K562 (cell line): ENCODE data around the gene PDE11A. TPM values are rescaled to one million over a fixed set of nuclear protein-coding genes. Genes with fewer than 3 reads are reported as not detected.

ENCODE experiments used
- CBX5 ChIP-seq: IDR thresholded peaks from 2 replicates; pipeline ENCODE4 v1.6.1; 2014; ENCODE audit warnings: low read depth, borderline replicate concordance
- CUX1 ChIP-seq: fragments of 200-800 bp; sonication (Bioruptor generic); IDR thresholded peaks from 2 replicates; pipeline ENCODE4 v1.6.1; 2016; ENCODE audit warnings: missing genetic modification characterization, missing compliant biosample characterization
- ELF2 ChIP-seq: fragments of 250-450 bp; sonication (Bioruptor Pico); IDR thresholded peaks from 2 replicates; pipeline ENCODE4 v1.5.0; 2021; ENCODE audit warnings: mild to moderate bottlenecking
- FOXP1 ChIP-seq: sonication (generic); formaldehyde crosslinking; IDR thresholded peaks from 2 replicates; pipeline ENCODE4 v1.8.0; 2022; ENCODE audit warnings: mild to moderate bottlenecking, missing genetic modification reagents
- HDAC3 ChIP-seq: fragments of 450-650 bp; IDR thresholded peaks from 2 replicates; pipeline ENCODE4 v1.6.1; 2018; ENCODE audit warnings: borderline replicate concordance, mild to moderate bottlenecking, moderate library complexity; ENCODE audit not compliant: partially characterized antibody
- RAD21 ChIP-seq, 2 experiments: fragments of 250-450 bp in 1 of 2; fragments of 450-650 bp in 1 of 2; sonication (Bioruptor Pico) in 1 of 2; formaldehyde crosslinking in 1 of 2; IDR thresholded peaks in 1 of 2; conservative IDR thresholded peaks in 1 of 2; 2 replicates each; pipeline versions ENCODE4 v1.4.0 to v1.8.0; 2020 to 2022; ENCODE audit warnings: mild to moderate bottlenecking in 2 of 2, moderate library complexity in 1 of 2
- RCOR1 ChIP-seq, 2 experiments: IDR thresholded peaks; 2 replicates each; pipeline ENCODE4 v1.6.1; 2012; ENCODE audit warnings: low read depth in 2 of 2, low read length in 2 of 2, borderline replicate concordance in 1 of 2, improper control_type of control experiment in 1 of 2
- RFX7 ChIP-seq: fragments of 250-450 bp; sonication (Bioruptor Pico); IDR thresholded peaks from 2 replicates; pipeline ENCODE4 v1.5.1; 2021; ENCODE audit warnings: mild to moderate bottlenecking
- SLC30A9 ChIP-seq: fragments of 250-450 bp; sonication (Bioruptor Pico); IDR thresholded peaks from 2 replicates; pipeline ENCODE4 v1.8.0; 2022; ENCODE audit warnings: mild to moderate bottlenecking, moderate library complexity
- SMAD3 ChIP-seq: fragments of 450-650 bp; formaldehyde crosslinking; conservative IDR thresholded peaks from 2 replicates; pipeline ENCODE4 v1.4.0; 2020; ENCODE audit warnings: mild to moderate bottlenecking
- TAF1 ChIP-seq: IDR thresholded peaks from 2 replicates; pipeline ENCODE4 v1.6.1; 2011; ENCODE audit warnings: mild to moderate bottlenecking, low read length, moderate library complexity; ENCODE audit not compliant: insufficient read depth, control insufficient read depth, severe bottlenecking; ENCODE audit errors: extremely low read depth
- TEAD2 ChIP-seq: fragments of 450-650 bp; IDR thresholded peaks from 2 replicates; pipeline ENCODE4 v1.6.1; 2016; ENCODE audit warnings: missing genetic modification characterization, control low read depth, missing compliant biosample characterization
- polyA plus RNA-seq, 8 experiments: library from polyadenylated mRNA; depleted of rRNA in 4 of 8; stranded (reverse) in 5 of 8; unstranded in 3 of 8; fragments of >200 nt; fragmentation: Nextera tagmentation in 2 of 8; fragmentation: Illumina TruSeq in 1 of 8; extraction: Ambion mirVana in 2 of 8; extraction: Trizol in 1 of 8; gene quantifications; 2 replicates each; pipeline versions ENCODE4 v1.2.1 to v1.2.3, GENCODE V29; 2011 to 2014; ENCODE audit warnings: inconsistent platforms in 1 of 8, missing spikeins in 1 of 8
- total RNA-seq, 7 experiments: library from RNA; depleted of rRNA in 6 of 7; stranded (reverse); fragments of >200 nt in 6 of 7; fragmentation: Illumina TruSeq in 2 of 7; extraction: Trizol in 2 of 7; gene quantifications; 2 replicates each; pipeline versions ENCODE4 v1.2.1 to v1.2.3, GENCODE V29; 2011 to 2021; ENCODE audit warnings: low replicate concordance in 1 of 7
- TF ChIP-seq, protein P1 (sequence below), 3 experiments: IDR thresholded peaks in 2 of 3; conservative IDR thresholded peaks in 1 of 3; 2 replicates each; pipeline ENCODE4 v1.5.1; 2011 to 2012; ENCODE audit warnings: low read length in 3 of 3, mild to moderate bottlenecking in 3 of 3, control low read depth in 2 of 3, improper control_type of control experiment in 1 of 3, inconsistent platforms in 1 of 3, low read depth in 1 of 3, mixed read lengths in 1 of 3, moderate library complexity in 1 of 3; ENCODE audit not compliant: insufficient read depth in 2 of 3
- TF ChIP-seq, protein P2 (sequence below), 2 experiments: fragments of 450-650 bp; IDR thresholded peaks; 2 replicates each; pipeline ENCODE4 v1.6.1; 2016
- TF ChIP-seq, protein P3 (sequence below): sonication (generic); formaldehyde crosslinking; IDR thresholded peaks from 2 replicates; pipeline ENCODE4 v1.8.0; 2022; ENCODE audit warnings: mild to moderate bottlenecking, missing genetic modification reagents

Gene PDE11A
- total and polyA plus RNA-seq, 9 of the 15 experiments (the other 6 are each of a cell fraction or from before 2014, with no cell fraction given) = 3.2 to 22.1 (median 5.7) TPM

- TF ChIP-seq CUX1 (CRISPR knock-in tag) = no peak
- no peak for TF ChIP-seq HDAC3
- TF ChIP-seq, protein P1, sequence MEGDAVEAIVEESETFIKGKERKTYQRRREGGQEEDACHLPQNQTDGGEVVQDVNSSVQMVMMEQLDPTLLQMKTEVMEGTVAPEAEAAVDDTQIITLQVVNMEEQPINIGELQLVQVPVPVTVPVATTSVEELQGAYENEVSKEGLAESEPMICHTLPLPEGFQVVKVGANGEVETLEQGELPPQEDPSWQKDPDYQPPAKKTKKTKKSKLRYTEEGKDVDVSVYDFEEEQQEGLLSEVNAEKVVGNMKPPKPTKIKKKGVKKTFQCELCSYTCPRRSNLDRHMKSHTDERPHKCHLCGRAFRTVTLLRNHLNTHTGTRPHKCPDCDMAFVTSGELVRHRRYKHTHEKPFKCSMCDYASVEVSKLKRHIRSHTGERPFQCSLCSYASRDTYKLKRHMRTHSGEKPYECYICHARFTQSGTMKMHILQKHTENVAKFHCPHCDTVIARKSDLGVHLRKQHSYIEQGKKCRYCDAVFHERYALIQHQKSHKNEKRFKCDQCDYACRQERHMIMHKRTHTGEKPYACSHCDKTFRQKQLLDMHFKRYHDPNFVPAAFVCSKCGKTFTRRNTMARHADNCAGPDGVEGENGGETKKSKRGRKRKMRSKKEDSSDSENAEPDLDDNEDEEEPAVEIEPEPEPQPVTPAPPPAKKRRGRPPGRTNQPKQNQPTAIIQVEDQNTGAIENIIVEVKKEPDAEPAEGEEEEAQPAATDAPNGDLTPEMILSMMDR (IDR thresholded peaks at IDR 0.05 in 2 of 3, conservative IDR thresholded peaks at IDR 0.05 in 1 of 3; ENCODE audit: insufficient read depth in 2 of 3, low read depth in 1 of 3, low read length in 3 of 3) = peak; percentile 97 to 99 (median 98)
- TF ChIP-seq TAF1 = peak; percentile 83
- TF ChIP-seq CBX5 = peak; percentile 82
- TF ChIP-seq, protein P2, sequence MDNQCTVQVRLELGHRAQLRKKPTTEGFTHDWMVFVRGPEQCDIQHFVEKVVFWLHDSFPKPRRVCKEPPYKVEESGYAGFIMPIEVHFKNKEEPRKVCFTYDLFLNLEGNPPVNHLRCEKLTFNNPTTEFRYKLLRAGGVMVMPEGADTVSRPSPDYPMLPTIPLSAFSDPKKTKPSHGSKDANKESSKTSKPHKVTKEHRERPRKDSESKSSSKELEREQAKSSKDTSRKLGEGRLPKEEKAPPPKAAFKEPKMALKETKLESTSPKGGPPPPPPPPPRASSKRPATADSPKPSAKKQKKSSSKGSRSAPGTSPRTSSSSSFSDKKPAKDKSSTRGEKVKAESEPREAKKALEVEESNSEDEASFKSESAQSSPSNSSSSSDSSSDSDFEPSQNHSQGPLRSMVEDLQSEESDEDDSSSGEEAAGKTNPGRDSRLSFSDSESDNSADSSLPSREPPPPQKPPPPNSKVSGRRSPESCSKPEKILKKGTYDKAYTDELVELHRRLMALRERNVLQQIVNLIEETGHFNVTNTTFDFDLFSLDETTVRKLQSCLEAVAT (IDR thresholded peaks at IDR 0.05) = peak in 1 of 2 experiments; percentile 28; a peak in 1 of 4 replicates
- TF ChIP-seq TEAD2 (tag) = no peak
- TF ChIP-seq, protein P3, sequence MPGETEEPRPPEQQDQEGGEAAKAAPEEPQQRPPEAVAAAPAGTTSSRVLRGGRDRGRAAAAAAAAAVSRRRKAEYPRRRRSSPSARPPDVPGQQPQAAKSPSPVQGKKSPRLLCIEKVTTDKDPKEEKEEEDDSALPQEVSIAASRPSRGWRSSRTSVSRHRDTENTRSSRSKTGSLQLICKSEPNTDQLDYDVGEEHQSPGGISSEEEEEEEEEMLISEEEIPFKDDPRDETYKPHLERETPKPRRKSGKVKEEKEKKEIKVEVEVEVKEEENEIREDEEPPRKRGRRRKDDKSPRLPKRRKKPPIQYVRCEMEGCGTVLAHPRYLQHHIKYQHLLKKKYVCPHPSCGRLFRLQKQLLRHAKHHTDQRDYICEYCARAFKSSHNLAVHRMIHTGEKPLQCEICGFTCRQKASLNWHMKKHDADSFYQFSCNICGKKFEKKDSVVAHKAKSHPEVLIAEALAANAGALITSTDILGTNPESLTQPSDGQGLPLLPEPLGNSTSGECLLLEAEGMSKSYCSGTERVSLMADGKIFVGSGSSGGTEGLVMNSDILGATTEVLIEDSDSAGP (CRISPR knock-in tag) = 0 out of 2 replicates have a peak, but pooled peaks have one; percentile 11
- peak; percentile 97 for TF ChIP-seq ELF2 (CRISPR knock-in tag)
- TF ChIP-seq RFX7 = no peak
- peak; percentile 88 for TF ChIP-seq FOXP1
- peak; percentile 59 to 88; a peak in 3 of 4 replicates for TF ChIP-seq RCOR1 (IDR thresholded peaks at IDR 0.05; ENCODE audit: borderline replicate concordance in 1 of 2, low read depth in 2 of 2, low read length in 2 of 2)
- TF ChIP-seq RAD21 (CRISPR knock-in tag; conservative IDR thresholded peaks at IDR 0.05 in 1 of 2, IDR thresholded peaks at IDR 0.05 in 1 of 2) = peak; percentile 79 to 86
- TF ChIP-seq SLC30A9 (CRISPR knock-in tag) = no peak
- no peak for TF ChIP-seq SMAD3 (CRISPR knock-in tag)
Observed at GRCh38 chr2:178112202-178113152, 39.9 kb upstream of the PDE11A start, which contains the start of gene RBM45 (continued).
